ENCODE results near the gene WIZ. TPM values are rescaled to one million over a fixed set of nuclear protein-coding genes. Genes with fewer than 3 reads are reported as not detected.

The WIZ gene
- polyA plus RNA-seq, 1 experiment, result 5.8 TPM

GRCh38 chr19:15373644-15374043 lies 76.1 kb downstream of the WIZ start:
- Histone ChIP-seq H3K27ac (ENCODE audit: low read depth, low read length) (no peak overlapping the region), H3K4me3 (ENCODE audit: low read depth, low read length) (no peak overlapping the region), H3K27me3 (ENCODE audit: control insufficient read depth, insufficient read depth, low read length) (no peaks in the 10 kb centered on the region), H3K9me3 (ENCODE audit: control insufficient read depth, insufficient read depth, low read length) (no peaks in the 10 kb centered on the region; the same call in 1 of the 2 replicates)
- no peak for DNase-seq (ENCODE audit: low read depth, low spot score)
- ChIA-PET POLR2A (no interaction called here), CTCF (no interaction called here)
- TF ChIP-seq CTCF (IDR thresholded peaks at IDR 0.05; ENCODE audit: low read depth, low read length), result no peak

- H3K27ac ChIP-seq (ENCODE audit: low read depth, low read length), result no peak overlapping the region
- no peak for DNase-seq (ENCODE audit: low read depth, low spot score)
- H3K9me3 ChIP-seq (ENCODE audit: control insufficient read depth, insufficient read depth, low read length), result no peaks in the 10 kb centered on the region; the same call in 1 of the 2 replicates
- POLR2A ChIA-PET, result interaction anchor here (0.6 kb wide), 1 partner anchor 185 kb away, joined by 4 read pairs; no protein-coding TSS in a partner anchor
- no peaks in the 10 kb centered on the region for H3K27me3 ChIP-seq (ENCODE audit: control insufficient read depth, insufficient read depth, low read length)
- TF ChIP-seq CTCF (IDR thresholded peaks at IDR 0.05; ENCODE audit: low read depth, low read length), result no peak
- CTCF ChIA-PET, result interaction anchor here (1.0 kb wide), 1 partner anchor 281 kb away, joined by 4 read pairs; no protein-coding TSS in a partner anchor
- no peak overlapping the region for H3K4me3 ChIP-seq (ENCODE audit: low read depth, low read length)
Measured at GRCh38 chr19:15372891-15373301, 76.9 kb downstream of the WIZ start.

GRCh38 chr19:15372470-15372869 lies 77.3 kb downstream of the WIZ start:
- Histone ChIP-seq H3K4me3 (ENCODE audit: low read depth, low read length) (no peak overlapping the region), H3K9me3 (ENCODE audit: control insufficient read depth, insufficient read depth, low read length) (no peaks in the 10 kb centered on the region; the same call in 1 of the 2 replicates), H3K27ac (ENCODE audit: low read depth, low read length) (no peak overlapping the region), H3K27me3 (ENCODE audit: control insufficient read depth, insufficient read depth, low read length) (no peaks in the 10 kb centered on the region)
- no peak for DNase-seq (ENCODE audit: low read depth, low spot score)
- TF ChIP-seq CTCF (IDR thresholded peaks at IDR 0.05; ENCODE audit: low read depth, low read length), result no peak
- ChIA-PET CTCF (interaction anchor here (0.7 to 1.0 kb wide), 2 partner anchors 35 to 281 kb away, joined by 4 to 5 read pairs; no protein-coding TSS in a partner anchor), POLR2A (interaction anchor here (0.6 kb wide), 1 partner anchor 186 kb away, joined by 4 read pairs; no protein-coding TSS in a partner anchor)

- POLR2A ChIA-PET, result no interaction called here
- H3K4me3 ChIP-seq (ENCODE audit: low read depth, low read length), result no peak overlapping the region
- H3K27me3 ChIP-seq (ENCODE audit: control insufficient read depth, insufficient read depth, low read length), result no peaks in the 10 kb centered on the region
- H3K27ac ChIP-seq (ENCODE audit: low read depth, low read length), result no peak overlapping the region
- H3K9me3 ChIP-seq (ENCODE audit: control insufficient read depth, insufficient read depth, low read length), result no peaks in the 10 kb centered on the region; the same call in 1 of the 2 replicates
- TF ChIP-seq CTCF (IDR thresholded peaks at IDR 0.05; ENCODE audit: low read depth, low read length), result no peak
- CTCF ChIA-PET, result interaction anchor here (0.7 kb wide), 1 partner anchor 36 kb away, joined by 5 read pairs; no protein-coding TSS in a partner anchor
- DNase-seq (ENCODE audit: low read depth, low spot score), result no peak
Measured at GRCh38 chr19:15371786-15372380, 77.9 kb downstream of the WIZ start.

- no peak overlapping the region for H3K4me3 ChIP-seq (ENCODE audit: low read depth, low read length)
- H3K27me3 ChIP-seq (ENCODE audit: control insufficient read depth, insufficient read depth, low read length), result no peaks in the 10 kb centered on the region
- H3K9me3 ChIP-seq (ENCODE audit: control insufficient read depth, insufficient read depth, low read length), result no peaks in the 10 kb centered on the region; the same call in 1 of the 2 replicates
- H3K27ac ChIP-seq (ENCODE audit: low read depth, low read length), result no peak overlapping the region
- CTCF ChIA-PET, result interaction anchor here (0.6 kb wide), 1 partner anchor 33 kb away, joined by 3 read pairs; no protein-coding TSS in a partner anchor
- DNase-seq (ENCODE audit: low read depth, low spot score), result no peak
- no peak for TF ChIP-seq CTCF (IDR thresholded peaks at IDR 0.05; ENCODE audit: low read depth, low read length)
- POLR2A ChIA-PET, result interaction anchor here (1.3 kb wide), 1 partner anchor 8 kb away, joined by 3 read pairs; the partner anchor contains the start of gene AKAP8
Measured at GRCh38 chr19:15371119-15371518, 78.6 kb downstream of the WIZ start.

Measured in AG04450 (cell line).